NCI-H2171 (cell line): ENCODE results near the gene IL34.
"Not testable (repeated sequence)": the region's sequence is repeated elsewhere in the genome, so short reads cannot be mapped to it uniquely, and the experiment has no call there.

Experiments
- DNase-seq: peaks from one replicate; lab custom pipeline; 2025; lab: John Stamatoyannopoulos, UW

The IL34 gene

DNA sequence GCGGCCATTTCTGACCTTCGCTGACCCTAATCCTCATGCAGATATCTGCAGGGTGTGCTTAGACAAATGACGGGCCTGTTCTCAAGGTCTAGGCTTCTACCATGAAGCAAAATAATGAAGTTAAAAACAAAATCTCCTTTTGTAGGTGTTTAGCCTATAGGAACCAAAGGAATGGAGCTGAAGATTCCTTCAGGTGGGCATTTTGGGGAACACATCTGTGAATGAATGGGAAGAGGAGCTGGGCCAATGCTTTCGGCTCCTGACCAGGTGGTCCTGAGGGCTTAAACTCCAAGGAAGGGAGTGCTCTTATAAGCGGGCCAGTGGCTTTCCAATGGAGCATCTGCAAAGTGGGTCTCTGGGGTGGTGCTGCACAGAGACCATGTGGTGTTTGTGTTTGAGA, 14.1 kb upstream of the IL34 start:
- DNase-seq = no peak

- DNase-seq = not testable (repeated sequence)
These were observed 12.7 kb upstream of the IL34 start for GRCh38 chr16:70633617-70634016.

DNA sequence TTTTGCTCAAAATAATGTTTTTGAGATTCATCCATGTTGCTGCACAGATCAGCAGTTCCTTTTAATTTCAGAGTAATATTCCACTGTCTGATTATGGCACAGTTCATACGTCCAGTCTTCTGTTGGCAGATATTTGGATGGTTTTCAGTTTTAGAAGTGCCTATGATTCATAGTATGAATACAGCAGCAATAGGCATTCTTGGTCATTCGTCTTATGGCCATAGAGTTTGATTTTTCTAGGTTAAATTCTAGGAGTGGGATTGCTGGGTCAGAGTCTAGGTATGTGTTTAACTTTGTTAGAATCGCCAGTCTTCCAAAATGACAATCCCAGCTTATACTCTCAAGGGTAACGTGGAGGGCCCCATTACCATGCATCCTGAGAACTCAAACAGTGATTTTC, 11.5 kb upstream of the IL34 start:
- no peak for DNase-seq

- DNase-seq = no peak
These were observed 10.9 kb upstream of the IL34 start for GRCh38 chr16:70635336-70636016.

DNA sequence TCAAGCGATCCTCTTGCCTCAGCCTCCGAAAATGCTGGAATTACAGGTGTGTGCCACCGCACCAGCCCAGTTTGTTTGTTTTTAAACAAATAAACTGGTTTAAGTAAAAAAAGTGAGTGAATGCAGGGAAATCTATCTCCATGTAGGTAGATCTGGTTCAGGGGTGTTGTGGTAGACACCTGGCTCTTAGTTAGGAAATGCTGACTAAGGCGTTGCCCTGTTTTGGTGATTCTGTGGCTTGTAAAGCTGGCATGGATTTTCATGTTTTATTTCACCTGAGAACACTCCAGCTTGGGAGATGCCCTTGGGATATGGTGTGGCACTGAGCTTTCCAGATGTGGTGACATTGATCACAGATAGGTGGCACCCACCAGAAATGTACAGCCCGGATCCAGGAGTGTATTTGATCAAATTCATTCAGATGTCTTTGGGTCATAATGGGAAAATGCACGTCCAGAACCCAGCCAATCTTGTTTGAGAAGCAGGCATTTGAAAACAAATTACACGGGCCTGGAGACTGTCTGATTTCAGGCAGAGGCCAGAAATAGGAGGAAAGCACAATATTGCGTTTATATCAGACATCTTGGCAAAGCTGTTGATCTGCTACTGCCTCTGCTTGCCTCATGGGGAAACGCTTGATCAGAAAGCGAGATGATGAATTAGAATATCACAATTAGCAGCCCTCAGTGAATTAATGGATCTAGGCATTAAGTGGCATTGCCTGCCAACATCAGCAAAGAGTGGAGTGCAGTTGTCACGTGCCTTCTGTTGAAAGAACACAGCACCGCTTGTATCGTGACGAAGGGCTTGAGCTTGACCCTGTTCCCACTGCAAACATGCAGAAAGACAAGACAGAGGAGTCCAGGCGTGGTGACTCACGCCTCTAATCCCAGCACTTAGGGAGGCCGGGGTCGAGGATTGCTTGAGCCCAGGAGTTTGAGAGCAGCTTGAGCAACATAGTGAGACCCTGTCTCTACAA, 7.3 kb upstream of the IL34 start:
- no peak for DNase-seq

- no peak for DNase-seq
These were observed 3.7 kb upstream of the IL34 start for GRCh38 chr16:70642633-70643032.

DNA sequence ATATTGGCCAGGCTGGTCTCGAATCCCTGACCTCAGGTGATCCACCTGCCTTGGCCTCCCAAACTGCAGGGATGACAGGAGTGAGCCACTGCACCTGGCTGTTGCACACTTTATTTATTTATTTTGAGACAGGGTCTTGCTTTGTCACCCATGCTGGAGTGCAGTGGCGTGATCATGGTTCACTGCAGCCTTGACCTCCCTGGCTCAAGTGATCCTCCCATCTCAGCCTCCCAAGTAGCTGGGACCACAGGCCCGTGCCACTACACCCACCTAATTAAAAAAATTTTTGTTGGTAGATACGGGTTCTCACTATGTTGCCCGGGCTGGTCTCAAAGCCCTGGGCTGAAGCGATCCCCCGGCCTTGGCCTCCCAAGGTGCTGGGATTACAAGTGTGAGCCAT, 3.1 kb upstream of the IL34 start:
- not testable (repeated sequence) for DNase-seq

- no peak for DNase-seq
These were observed 1.4 kb upstream of the IL34 start for GRCh38 chr16:70644763-70645597.

GRCh38 chr16:70647441-70648359, 1.3 kb downstream of the IL34 start:
- no peak for DNase-seq

GRCh38 chr16:70648606-70649005, 2.2 kb downstream of the IL34 start:
- no peak for DNase-seq

- DNase-seq = no peak
These were observed 2.9 kb downstream of the IL34 start for GRCh38 chr16:70649300-70649699.

GRCh38 chr16:70650216-70650615, 3.9 kb downstream of the IL34 start:
- no peak for DNase-seq

DNA sequence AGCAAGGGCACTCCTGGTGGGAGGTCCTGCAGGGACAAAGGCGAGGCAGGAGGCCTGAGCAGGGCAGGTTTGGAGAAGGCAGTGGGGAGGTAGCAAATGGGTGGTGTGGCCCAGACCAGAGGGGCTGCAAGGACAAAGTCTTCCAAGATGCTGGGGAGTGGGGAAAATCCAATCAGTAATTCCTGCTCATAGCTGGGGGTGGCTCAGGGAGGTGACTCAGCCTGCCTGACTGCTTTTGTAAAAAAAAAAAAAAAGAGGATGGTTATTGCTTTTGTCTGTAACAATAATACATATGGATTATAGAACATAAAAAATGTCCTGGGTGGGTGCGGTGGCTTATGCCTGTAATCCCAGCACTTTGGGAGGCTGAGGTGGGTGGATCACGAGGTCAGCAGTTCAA, 5.2 kb downstream of the IL34 start:
- DNase-seq = no peak

- no peak for DNase-seq
These were observed 6.0 kb downstream of the IL34 start for GRCh38 chr16:70652322-70652721.

GRCh38 chr16:70653406-70653805, 7.0 kb downstream of the IL34 start:
- no peak for DNase-seq

GRCh38 chr16:70653809-70654771, 7.7 kb downstream of the IL34 start:
- DNase-seq = peak; percentile 18

DNA sequence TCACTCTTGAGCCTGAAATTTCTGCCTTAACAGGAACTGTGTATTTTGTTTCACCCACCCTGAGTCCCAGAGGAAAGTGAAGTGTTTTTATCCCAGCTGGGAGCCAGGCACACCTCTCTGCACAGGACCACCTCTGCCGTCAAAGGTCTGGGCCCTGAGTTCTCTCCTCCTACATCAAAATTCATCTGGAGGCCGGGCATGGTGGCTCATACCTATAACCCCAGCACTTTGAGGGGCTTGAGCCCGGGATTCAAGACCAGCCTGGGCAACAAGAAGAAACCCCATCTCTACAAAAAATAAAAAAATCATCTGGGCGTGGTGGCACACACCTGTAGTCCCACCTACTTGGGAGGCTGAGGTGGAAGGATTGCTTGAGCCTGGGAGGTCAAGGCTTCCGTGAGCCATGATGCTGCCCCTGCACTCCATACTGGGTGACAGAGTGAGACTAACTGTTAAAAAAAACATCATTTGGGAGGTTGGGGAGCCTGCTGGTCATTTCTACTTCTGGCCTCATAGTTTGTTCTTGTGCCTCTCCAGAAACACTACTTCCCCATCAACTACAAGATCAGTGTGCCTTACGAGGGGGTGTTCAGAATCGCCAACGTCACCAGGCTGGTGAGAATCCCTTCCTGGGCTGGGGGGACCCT, 9.8 kb downstream of the IL34 start:
- DNase-seq = no peak

GRCh38 chr16:70656712-70657263, 10.4 kb downstream of the IL34 start:
- DNase-seq = no peak

- no peak for DNase-seq
These were observed 11.6 kb downstream of the IL34 start for GRCh38 chr16:70657956-70658355.
